Fibroblast of villous mesenchyme (primary cell): ENCODE data around the gene ADH1C. TPM values are rescaled to one million over a fixed set of nuclear protein-coding genes. Genes with fewer than 3 reads are reported as not detected.
"Not testable (repeated sequence)": the region's sequence is repeated elsewhere in the genome, so short reads cannot be mapped to it uniquely, and the experiment has no call there.

ENCODE experiments used
- DNase-seq: peaks from one replicate; pipeline ENCODE4 v3.0.0-alpha.2; 2010; ENCODE audit warnings: low read depth
- H3K4me3 ChIP-seq: 2 replicates; pipeline ENCODE4 v1.5.1; 2011; ENCODE audit warnings: low read depth, mild to moderate bottlenecking, low read length
- CTCF ChIP-seq: IDR thresholded peaks from 2 replicates; pipeline ENCODE4 v1.5.1; 2012; ENCODE audit warnings: low read depth, mild to moderate bottlenecking, low read length; ENCODE audit not compliant: insufficient read depth
- total RNA-seq: library from RNA; depleted of rRNA; stranded (reverse); fragments of >200 nt; gene quantifications from 2 replicates; pipeline ENCODE4 v1.2.3, GENCODE V29; 2012

ADH1C gene
- total RNA-seq, 1 donor: not detected

DNA sequence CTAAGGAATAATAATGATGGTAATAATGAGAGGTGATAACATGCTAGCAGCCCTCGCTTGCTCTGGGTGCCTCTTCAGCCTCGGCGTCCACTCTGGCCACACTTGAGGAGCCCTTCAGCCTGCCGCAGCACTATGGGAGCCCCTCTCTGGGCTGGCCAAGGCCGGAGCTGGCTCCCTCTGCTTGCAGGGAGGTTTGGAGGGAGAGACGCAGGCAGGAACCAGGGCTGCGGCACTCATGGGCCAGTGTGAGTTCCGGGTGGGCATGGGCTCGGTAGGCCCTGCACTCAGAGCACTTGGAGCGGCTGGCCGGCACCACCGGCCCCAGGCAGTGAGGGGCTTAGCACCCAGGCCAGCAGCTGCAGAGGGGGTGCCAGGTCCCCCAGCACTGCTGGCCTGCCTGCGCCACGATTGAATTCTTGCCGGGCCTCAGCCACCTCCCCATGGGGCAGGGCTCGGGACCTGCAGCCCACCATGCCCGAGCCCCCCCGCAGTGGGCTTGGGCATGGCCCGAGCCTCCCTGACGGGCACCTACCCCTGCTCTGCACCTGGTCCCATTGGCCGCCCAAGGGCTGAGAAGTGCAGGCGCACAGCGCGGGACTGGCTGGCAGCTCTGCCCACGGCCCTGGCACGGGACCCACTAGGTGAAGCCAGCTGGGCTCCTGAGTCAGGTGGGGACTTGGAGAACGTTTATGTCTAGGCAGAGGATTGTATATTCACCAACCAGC lies 7.1 kb upstream of the ADH1C start:
- DNase-seq: no peak
- no peak overlapping the region for H3K4me3 ChIP-seq
- no peak for TF ChIP-seq CTCF

DNA sequence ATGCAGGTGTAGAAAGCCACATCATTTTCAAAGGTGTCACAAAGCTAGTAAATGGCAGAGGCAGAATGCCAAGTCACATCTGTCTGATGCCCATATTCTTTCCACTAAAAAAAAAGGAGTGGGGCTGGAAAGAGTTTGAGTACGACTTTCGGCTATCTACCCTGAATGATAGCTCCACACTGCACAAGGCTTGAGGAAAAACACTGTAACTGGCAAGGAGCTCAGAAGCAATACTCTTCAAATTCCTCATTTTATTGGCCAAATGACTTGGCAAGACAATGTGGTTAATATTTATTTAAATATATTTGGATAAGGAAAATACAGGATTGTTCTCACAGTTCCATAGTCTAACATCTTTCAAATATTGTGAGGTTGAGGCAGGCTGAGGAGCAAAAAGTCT lies 5.4 kb upstream of the ADH1C start:
- no peak overlapping the region for H3K4me3 ChIP-seq
- TF ChIP-seq CTCF: no peak
- DNase-seq: no peak

DNA sequence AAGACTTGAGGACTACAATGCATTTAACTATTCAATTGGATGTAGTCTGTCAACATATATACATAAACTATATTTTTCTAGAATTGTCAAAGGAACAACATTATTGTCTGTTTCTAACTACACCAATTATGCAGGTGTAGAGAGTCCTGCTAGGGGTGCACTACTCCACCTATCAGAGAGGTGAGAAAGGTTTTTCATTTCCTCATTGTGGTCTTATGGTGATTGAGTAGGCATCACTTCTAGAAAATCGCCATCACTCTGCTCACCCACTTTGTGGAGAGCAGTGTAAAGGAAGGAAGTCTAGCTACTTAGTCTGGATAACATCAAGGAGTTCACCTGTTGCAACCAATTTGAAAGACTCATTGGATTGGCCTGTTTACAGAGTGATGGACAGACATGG lies 4.4 kb upstream of the ADH1C start:
- no peak for DNase-seq
- no peak for TF ChIP-seq CTCF
- no peak overlapping the region for H3K4me3 ChIP-seq

GRCh38 chr4:99356149-99356548 lies 3.6 kb upstream of the ADH1C start:
- DNase-seq, H3K4me3 ChIP-seq: not testable (repeated sequence)

GRCh38 chr4:99351487-99351886 lies 1.1 kb downstream of the ADH1C start:
- DNase-seq: no peak
- no peak overlapping the region for H3K4me3 ChIP-seq
- TF ChIP-seq CTCF: no peak

DNA sequence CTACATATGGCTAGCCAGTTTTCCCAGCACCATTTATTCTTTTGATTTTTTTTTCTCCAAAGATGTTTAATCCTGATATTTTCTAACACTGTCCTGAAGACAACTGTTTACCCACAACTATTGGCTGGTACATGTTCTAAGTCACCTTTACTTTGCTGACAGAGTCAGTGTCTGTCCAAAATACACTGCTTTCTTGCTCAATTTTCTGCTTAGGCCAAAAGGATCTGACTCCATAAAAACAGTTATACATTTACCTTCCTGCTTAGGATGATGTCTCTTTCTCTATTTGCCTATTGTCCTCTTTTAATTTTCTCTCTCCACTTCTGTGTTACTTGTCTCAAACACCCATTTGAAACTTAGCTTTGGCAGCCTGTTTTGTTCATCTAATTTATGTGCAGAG lies 3.2 kb downstream of the ADH1C start:
- TF ChIP-seq CTCF: no peak
- no peak overlapping the region for H3K4me3 ChIP-seq
- DNase-seq: no peak

DNA sequence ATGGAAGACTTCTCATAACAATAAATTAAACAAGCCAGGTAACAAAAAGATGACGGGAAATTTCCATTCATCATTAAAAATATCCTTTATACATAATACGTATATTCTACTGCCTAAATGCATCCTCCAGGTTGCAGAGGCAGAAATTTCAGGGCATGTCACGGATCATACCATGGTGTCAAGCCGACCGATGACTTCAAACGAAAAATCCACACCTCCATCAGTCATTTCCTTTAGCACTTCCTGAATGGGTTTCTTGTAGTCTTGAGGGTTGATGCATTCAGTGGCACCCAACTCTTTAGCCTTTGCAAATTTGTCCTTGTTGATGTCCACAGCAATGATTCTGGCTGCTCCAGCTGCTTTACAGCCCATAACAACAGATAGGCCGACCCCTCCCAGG lies 9.9 kb downstream of the ADH1C start:
- not testable (repeated sequence) for H3K4me3 ChIP-seq, DNase-seq

- TF ChIP-seq CTCF: no peak
- no peak overlapping the region for H3K4me3 ChIP-seq
- no peak for DNase-seq
Measured at GRCh38 chr4:99341426-99341825, 11.1 kb downstream of the ADH1C start.
